Kidney glomerular epithelial cell (primary cell): Measurements from ENCODE around the gene SLC2A5.
"Not testable (repeated sequence)": the region's sequence is repeated elsewhere in the genome, so short reads cannot be mapped to it uniquely, and the experiment has no call there.

ENCODE experiments used
- DNase-seq: peaks from one replicate; lab custom pipeline; 2025; lab: John Stamatoyannopoulos, UW

The SLC2A5 gene

DNA sequence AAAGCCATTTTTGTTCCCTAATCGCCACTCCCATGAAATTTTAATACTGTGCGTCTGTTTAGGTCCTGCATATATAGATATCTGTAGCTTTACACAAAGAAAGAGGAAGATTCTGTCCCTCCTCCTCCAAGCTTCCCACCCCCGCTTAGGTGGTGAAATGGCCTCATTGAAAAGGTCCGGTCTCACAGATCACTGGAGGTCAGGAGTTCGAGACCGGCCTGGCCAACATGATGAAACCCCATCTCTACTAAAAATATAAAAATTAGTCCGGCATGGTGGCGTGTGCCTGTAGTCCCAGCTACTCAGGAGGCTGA is 64.1 kb downstream of the SLC2A5 start:
- DNase-seq: no peak

DNA sequence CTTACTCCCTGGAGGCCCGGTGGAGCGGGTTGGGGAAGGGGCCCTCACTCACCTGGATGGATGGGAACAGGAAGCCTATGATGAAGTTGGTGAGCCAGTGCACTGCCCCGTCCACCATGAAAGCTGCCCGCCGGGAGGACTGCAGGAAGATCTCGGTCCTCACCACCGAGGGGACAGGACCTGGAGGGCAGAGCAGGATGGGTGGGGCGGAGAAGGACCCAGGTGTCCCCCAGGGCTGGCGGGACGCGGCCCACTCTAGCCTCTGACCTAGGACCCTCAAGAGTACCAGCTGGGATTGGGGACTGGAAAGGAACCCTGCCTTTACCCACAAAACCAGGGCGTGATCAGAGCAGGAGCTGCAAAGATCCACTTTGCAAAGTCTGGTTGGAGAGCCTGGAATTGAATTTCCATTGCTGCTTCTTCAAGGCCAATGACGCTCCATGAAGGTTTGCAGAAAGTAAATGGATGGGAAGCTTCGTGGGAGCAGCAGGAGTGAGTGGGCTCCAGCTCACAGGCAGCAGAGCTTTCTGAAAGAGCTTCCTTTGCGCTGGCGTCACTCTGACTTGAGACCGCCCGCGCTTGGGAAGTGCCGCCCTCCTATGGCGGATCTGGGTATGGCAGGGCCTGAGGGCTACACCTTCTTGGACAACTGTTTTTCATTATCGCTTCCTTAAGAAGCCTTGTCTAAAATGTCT is 64.6 kb downstream of the SLC2A5 start:
- peak; percentile 65 for DNase-seq

DNA sequence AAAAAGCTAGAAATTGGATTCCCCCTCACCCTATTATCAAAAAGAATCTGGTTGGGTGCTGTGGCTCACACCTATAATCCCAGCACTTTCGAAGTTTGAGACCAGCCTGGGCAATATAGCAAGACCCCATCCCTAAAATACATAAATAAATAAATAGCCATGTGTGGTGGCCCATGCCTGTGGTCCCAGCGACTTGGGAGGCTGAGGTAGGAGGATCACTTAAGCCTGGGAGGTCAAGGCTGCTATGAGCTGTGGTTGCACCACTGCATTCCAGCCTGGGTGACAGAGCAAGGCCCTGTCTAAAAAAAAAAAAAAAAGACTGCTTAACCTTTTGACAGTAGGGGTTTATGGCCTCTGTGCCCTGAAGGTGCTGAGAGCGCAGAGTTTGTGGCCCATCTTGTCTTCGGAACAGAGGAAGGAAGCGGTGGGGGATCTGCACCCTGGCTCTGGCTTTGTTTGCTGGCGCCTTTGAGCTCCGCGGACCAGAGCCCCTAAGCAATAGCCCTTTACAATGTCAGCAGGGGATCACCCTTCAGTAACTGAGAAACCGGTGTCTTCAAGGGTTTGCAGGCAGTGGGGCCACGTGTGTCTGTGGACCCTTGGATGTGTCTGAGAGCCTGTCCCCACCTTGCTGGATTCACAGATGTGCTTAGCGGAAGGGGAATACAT is 65.3 kb downstream of the SLC2A5 start:
- no peak for DNase-seq

DNA sequence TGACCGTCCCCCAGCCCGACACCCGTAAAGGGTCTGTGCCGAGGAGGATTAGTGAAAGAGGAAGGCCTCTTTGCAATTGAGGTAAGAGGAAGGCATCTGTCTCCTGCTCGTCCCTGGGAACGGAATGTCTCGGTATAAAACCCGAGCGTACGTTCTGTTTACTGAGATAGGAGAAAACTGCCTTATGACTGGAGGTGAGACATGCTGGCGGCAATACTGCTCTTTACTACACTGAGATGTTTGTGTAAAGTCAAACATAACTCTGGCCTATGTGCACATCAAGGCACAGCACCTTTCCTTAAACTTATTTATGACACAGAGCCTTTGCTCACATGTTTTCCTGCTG is 67.2 kb downstream of the SLC2A5 start:
- not testable (repeated sequence) for DNase-seq

DNA sequence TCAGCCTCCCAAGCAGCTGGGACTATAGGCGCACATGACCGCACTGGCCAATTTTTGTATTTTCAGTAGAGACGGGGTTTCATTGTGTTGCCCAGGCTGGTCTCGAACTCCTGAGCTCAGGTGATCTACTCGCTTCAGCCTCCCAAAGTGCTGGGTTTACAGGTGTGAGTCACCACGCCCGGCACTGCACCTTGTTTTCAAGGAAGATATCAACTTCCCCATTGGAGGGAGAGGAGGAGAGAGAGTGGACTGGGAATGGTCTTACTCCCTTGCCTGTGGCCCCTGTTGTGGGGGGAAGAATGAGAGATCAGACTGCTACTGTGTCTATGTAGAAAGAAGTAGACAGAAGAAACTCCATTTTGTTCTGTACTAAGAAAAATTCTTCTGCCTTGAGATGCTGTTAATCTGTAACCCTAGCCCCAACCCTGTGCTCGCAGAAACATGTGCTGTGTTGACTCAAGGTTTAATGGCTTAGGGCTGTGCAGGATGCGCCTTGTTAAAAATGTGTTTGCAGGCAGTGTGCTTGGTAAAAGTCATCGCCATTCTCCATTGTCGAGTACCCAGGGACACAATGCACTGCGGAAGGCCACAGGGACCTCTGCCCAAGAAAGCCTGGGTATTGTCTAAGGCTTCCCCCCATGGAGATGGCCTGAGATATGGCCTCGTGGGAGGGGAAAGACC is 67.8 kb downstream of the SLC2A5 start:
- peak; percentile 15 for DNase-seq

DNA sequence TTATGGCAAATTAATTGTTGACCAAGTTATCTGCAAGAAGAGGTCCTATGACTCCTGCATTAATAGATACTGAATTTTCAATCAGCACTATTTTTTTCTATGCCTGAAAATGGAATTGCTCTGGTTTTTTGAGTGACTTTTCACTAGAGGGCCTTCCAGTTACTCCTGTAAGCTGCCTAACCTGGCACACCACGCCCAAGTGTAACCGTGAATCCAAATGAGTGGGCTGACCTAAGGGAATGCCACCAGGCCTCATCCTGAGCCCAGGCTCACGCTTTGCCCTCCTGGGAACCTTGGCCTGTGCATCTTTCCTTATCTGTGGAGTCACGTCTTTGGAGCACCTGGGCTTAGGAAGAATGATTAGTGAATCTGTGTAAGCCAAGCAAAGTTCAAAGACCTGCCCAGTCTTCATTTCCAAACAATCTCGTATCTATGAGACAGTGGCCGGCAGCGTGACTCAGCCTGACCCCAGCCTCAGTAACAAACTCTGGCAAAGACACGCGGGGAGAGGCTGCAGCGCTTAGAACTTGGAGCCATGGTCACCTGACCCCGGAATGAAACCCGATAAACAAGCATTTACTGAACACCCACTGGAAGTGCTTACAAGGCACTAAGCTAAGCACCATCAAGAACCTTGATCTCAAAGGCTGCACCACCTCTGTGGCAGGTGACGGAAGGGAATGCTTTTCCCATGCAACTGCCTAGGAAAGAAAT is 75.3 kb downstream of the SLC2A5 start:
- not testable (repeated sequence) for DNase-seq

DNA sequence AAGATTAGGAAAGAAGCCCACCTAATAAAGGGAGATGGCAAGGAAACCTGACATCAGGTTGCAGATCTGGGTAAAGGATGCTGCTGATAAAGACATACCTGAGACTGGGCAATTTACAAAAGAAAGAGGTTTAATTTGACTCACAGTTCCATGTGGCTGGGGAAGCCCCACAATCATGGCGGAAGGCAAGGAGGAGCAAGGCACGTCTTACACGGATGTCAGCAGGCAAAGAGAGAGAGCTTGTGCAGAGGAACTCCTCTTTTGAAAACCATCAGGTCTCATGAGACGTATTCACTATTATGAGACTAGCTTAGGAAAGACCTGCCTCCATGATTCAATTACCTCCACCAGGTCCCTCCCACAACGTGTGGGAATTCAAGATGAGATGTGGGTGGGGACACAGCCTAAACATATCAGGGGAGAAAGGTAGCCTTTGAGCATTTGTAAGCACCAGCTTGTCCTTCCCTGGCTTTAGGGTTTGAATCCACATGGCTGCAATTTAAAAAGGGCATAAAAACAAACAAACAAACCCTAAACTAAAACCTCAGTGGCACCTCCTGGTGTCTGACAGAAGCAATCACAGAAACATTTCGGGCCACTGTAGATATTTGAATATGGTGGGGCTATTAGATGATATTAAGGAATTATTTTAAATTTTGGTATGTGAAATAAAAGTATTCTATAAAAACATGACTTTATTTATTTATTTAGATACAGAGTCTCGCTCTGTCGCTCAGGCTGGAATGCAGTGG is 76.3 kb downstream of the SLC2A5 start:
- no peak for DNase-seq

DNA sequence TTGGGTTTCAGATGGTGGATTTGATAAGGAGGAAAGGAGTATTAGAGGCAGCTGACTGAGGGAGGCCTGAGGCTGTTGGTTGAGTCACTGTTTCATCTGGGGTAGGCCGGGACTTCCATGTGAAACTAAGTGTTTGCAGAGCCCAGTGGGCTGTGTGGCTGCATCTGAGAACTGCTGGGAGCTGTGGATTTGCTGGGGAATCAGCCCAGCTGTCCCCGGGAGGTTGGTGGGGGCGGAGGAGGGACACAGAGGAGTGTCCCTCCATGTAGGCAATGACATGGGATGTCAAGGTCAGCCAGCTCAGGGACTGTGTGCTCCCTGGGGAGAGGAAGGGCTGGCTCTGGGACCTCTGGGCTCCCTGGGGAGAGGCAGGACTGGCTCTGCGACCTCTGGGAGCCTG is 79.6 kb downstream of the SLC2A5 start:
- no peak for DNase-seq

DNA sequence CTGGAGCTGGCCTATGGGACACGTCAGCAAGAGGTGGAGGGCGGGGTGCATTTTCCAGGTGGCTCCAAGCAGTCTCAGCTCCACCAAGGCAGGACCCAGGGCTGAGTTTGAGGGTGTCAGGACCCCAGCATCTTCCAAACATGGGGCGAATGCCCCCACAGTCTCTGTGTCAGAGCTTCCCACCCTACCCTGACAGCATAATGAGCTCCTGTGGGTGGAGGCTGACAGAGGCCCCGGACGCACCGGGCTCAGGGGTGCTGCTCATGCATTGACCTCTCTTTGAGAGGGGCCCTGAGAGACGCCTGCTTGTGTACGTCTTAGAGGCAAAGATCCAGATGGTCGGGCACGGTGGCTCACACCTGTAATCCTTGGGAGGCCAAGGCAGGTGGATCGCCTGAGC is 80.4 kb downstream of the SLC2A5 start:
- DNase-seq: no peak

DNA sequence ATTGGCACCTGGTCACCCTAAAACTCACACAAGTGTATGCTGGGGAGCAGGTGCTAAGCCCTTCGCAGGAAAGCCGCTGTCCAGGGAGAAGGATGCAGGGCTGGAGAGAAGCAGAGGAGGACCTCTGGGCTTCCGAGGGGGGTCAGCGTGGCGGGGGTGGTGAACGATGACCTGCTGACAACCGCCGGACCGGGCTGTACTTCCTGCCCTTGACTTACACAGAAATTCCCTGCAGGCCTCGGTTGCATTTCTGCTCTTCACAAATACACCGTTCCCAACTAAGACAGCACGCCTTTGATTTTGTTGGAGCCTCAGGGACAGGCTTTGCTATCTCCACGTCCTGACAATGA is 80.8 kb downstream of the SLC2A5 start:
- DNase-seq: no peak

DNA sequence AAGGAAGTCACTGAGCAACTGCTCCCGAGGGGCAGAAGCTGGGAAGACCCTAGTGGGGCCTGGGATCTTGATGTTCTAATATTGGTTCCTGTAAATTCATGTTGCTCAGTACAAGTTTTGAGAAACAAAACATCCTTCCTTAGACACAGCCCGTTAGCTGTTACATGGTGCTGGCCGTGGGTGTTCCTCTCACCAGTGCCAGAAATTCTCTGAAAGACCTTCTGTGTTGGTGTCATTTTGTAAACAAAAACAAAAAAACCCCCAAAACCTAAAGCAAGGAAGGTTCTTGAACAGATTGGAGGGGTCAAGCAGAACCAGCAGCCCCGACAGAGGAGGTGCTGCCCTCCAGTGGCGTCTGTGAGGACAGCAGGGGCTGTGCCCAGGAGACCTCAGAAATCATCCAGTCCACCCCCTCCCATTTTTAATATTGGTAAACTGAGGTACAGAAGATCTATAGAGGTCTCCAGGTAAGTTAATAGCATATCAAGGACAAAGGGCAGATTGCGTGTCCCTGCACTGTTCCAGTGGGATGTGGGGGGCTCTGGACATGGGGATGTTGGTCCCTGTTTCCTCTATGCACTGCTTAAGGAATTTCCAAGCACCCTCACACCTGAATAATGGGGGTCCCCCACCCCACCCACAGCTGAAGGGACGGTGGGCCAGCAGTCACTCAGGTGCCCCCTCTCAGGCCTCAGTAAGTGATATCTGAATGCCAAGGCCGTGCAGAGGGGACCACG is 81.4 kb downstream of the SLC2A5 start:
- peak; percentile 24 for DNase-seq

DNA sequence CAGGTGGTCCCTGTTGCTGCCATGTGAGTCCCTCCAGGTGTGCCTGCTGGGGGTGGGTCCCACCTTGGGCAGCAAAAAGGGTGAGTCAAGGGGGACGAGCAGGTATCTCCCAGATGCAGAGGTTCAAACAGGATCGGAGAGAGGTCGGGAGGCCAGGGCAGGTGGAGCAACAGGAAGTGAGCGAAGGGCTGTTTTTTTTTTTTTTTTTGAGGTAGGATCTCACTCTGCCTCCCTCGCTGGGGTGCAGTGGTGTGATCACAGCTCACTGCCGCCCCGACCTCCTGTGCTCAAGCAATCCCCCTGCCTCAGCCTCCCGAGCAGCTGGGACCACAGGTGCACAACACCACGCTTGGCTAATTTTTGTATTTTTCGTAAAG is 82.6 kb downstream of the SLC2A5 start:
- DNase-seq: no peak

DNA sequence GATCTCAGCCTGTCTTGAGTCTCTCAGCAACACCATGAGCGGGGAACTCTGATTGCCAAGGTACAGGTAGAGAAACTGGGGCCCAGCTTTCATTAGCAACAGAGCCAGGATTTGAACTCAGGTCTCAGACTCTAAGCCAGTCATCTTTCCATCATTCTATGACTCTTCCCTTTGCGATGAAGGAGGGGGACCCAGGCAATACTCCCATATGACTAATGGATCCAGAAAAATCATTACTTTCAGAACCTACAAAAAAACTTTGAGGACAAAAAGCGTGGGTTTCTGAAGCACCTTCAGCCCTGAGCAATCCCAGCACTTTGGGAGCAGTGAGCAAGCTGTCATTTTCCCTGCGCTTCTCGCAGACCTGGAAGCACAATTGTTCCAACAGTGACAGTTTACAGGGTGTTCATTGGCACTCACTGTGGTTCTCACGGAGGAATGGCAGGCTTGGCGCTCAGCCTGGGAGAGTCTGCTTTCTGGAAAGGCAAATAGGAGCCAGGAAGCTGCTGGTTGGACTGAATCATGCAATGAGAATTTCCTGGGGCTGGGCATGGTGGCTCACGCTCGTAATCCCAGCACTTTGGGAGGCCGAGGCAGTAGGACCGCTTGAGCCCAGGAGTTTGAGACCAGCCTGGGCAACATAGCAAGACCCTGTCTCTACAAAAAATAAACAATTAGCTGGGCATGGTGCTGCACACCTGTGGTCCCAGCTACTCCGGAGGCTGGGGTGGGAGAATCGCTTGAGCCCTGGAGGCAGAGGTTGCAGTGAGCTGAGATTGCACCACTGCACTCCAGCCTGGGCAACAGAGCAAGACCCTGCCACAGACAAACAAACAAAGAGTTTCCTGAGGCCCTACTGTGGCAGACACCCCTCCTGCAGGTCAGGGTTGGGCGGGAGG is 83.3 kb downstream of the SLC2A5 start:
- DNase-seq: peak; percentile 42
